Stimulated activated CD8-positive, alpha-beta memory T cell treated with anti-CD3 and anti-CD28 coated beads, Interleukin-7, amount 100 ng/mL, for 1 hour (primary cell): Measurements from ENCODE around the gene AGBL4.

Source experiments
- DNase-seq, 2 donors: peaks; one replicate each; pipeline ENCODE4 v3.0.0-alpha.2; 2020; ENCODE audit warnings: low read depth in 2 of 2

The AGBL4 gene

GRCh38 chr1:48681476-48682305 lies 1342.1 kb downstream of the AGBL4 start:
- no peak for DNase-seq

DNA sequence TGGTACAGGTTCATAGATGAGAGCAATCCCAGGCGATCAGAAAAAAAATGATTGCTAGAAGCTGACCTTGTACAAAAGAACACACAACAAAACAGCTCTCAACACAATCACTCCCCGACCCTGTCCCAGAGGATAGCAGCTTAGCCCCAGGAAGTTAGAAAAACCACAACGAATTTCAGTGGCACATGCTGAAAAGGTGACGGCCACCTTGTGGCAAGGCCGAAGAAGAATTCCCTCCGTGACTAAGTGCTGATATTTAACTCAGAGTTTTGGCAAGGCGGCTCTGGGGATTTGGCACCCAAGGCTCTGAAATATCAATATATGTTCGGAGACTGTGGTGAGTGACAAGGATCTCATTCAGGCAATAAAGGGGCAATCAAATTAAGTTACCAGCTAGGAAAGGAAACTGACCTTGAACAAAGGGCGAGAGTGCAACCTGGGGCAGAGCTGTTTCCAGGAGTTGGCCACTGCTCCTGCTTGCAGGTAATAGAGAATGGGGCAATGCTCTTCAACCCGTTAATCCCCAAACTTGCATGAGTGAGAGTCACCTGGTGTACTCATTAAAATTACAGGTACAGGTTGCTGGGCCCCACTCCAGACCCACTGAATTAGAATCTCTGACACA lies 1343.2 kb downstream of the AGBL4 start:
- no peak for DNase-seq

DNA sequence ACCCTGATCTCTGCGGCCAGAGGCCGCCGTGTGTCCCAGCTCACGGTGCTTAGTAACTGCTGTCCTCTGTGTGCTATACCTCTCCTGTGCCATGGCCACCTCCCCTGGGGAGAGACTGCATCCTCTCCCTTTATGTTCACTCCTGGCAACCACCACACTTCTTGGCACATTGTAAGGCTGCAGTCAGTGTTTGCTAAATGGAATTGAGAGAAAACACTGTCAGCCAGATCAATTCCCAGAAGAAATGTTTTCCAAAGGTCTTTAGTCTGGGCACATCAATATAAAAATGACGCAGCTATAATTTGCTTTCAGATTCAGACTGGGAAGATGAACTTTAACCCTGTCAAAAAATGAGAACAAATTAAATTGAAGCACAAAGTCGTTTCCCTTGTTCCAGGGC lies 1343.9 kb downstream of the AGBL4 start:
- no peak for DNase-seq

DNA sequence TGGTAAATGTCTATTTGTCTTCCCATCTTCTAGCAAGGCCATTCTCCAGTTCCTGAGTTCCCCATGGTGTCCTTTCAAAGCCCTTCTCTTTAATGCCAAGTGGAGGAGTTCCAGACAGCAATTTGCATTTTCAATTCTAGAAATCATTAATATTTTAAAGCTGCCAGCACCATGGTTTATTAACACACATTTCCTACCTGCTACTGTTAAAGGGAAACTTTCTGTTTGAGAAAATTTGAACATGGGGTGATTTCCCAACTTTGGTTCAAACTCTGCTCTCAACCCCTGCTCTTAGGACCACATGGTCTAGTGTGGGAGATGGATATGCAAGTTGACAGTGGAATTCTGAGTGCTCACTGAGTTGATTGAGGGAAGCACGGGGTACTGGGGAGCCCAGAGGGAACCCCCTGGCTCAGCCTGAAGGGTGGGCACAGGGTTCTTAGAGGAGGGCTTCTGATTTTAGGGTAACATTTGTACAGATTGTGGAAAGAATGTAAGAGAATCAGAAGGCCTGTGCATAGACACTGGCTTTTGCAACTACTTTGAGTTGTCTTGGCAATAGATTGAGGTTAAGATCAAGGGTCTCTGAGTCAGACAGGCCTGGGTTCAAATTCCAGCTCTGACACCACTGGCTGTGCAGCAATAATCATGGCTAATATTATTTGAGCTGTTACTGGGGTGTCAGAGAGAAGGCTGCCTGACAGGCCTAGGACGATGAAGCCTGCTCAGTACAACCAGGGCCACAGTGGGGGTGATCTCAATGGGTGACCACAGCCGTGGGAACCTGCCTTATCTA lies 1344.8 kb downstream of the AGBL4 start:
- DNase-seq: no peak

DNA sequence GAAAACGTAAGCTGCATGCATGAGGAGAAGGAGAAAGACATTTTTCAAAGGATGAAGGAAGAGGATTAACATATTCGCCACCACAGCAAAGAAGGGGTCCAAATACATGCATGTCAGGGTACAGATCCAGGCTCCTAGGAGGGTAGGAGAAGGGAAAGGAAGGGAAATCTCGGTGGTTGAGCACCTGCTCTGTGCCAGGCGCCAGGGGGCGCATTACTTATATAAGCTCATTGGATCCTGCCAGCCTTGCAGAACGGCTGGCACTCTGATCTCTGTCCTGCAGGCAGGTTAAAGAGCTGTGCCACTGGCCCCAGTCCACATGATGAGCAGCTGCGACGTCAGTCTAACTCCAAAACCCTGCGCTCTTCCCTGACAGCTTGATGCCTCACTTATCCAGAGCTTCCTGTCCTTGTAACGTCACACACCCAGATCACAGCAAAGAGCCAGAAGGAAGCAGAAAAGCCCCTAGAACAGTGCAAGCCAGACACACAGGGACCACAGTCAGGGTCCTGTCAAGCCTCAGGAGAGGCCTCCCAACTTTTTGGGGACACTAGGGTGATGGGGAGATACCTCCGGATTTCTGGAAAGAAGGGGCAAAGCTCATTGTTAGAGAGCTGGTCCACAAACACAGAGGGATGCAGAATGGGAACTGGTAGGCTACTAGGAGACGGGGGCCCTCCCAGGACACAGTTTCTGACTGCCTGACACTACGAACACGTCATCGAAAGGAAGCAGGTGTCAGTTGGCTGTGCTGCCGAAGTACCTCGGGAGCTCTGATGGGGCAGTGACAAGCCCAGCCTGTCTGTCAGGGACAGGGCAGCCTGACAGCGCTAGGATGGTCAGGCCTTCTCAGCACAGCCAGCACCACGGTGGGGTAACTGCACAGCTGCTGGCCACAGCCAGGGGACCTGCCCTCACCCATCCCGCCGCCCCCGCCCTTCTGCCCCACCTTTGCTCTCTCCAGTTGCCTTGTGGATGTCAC lies 1346.2 kb downstream of the AGBL4 start:
- DNase-seq: peak in 1 of 2 donors; percentile 4

GRCh38 chr1:48676822-48677221 lies 1346.9 kb downstream of the AGBL4 start:
- no peak for DNase-seq

DNA sequence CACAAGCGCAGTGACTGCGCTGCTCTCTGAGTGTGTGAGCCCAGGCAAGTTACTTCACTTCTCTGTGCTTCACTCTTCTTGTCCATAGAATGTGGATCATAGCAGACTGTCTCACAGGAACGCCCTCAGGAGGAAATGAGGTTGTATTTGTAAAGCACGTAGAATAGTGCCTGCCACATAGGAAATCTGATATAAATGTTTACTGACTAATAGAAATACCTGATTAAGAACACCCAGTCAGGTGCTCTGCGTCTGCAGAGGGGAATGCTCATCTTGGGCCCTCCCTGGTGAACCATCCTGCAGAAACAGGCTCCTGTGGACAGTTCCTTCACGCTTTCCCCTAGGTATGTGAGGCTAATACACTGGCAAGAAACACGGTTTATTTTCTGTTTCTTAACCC lies 1347.4 kb downstream of the AGBL4 start:
- no peak for DNase-seq

- no peak for DNase-seq
These were observed 1348.5 kb downstream of the AGBL4 start for GRCh38 chr1:48675251-48675650.

GRCh38 chr1:48674641-48675040 lies 1349.1 kb downstream of the AGBL4 start:
- no peak for DNase-seq

DNA sequence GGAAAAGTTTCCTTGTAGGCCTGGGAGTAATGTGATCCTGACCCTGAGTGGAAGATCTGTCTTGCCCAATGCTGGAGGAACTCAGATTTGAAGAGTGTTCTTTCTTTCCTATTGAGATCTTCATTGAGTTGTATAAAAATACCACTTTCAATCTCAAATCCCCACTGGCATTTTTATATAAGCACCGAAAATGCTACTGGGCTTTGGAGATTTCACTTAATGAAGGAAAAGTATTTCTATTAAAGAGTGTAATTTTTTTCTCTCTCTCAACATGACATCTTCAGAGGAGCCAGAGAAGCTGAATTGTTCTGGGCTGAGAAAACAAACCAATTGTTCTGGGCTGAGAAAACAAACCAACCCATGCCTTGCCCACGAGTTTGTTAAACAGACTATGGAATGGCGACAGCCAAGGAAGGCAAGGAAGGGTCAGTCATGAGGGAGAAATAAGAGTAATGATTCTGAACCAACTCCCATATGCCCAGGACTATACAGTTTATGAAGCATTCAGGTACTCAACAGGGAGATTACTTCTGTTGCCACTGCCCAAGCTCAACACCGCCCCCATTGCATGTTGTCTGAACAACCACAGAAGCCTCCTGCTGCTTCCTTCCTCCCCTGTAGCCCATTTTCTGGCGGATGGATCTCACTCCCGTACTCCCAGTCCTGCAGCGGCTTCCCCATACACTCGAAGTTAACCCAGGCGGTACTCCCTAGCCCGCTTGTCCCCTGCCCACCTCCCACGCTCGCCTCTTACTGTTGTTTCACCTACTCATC lies 1350.2 kb downstream of the AGBL4 start:
- no peak for DNase-seq

DNA sequence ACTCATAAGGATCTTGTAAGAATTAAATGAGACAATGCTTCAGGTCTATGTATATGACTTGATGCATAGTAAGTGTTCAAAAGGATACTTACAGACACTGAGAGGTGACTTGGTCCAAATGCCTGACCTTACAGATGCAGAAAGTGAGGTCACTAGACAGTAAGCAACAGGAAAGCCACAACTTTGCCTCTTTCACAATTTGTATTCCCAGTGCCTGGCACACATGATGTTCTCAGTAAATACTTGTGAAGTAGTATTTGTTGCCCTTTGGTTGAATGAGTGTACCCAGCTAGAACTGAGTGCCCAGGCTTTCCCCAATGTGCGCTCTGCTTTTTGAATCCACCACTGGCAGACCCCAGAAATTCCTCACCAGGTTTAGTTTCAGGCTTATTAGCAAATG lies 1352.2 kb downstream of the AGBL4 start:
- no peak for DNase-seq

DNA sequence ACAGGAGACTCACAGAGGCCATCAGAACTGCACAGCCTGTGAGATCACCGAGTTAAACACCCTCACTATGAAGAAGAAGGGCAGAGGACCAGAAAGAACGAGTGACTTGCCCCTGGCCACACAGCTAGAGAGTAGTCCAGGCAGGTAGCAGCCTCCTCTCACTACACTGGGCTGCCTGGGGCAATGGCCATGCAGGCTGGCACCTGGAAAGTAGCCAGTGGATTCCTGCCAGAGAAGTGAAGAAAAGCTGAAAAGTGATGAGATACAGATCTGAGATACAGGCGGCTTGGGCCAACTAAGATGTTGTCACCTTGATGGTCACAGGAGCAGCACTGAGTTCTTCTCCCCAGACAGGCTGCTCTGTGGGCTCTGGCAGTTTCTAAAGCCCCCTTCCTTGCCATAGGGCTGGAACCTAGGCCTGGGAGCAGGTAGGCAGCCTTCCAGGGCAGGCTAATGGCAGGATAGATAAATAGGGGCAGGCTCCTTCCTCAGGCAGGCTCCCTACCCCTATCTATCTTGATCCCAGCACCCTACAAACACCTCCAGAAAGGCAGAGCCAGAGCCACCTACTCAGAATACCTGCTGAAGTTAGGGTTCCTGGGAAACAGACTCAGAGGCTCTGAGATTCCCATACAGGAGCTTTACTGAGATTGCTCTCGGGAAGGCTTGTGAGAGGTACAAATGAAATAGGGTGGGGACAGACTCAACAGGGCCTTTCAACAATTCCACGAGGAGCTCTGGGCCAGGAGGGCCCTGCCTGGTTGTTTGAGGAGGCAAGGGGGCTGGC lies 1353.3 kb downstream of the AGBL4 start:
- no peak for DNase-seq

DNA sequence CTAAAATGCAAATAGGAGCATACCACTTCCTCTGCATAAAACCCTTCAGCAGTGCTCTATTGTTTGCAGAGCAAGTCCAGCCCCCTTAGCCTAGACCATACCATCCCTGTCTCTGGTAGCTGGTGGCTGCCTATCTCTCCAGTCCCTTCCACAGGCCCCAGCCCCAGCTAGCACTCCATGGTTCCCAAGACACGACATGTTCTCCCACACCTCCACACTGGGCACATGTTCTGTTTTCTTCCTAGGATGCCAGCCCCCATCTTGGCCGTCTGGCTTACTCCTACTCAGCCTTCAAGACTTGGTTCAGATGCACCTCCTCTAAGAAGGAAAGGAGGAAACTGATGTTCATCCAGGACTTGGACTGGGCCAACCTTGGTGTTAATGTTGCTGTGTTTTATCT lies 1355.4 kb downstream of the AGBL4 start:
- no peak for DNase-seq

- DNase-seq: no peak
These were observed 1356.0 kb downstream of the AGBL4 start for GRCh38 chr1:48667782-48668181.

GRCh38 chr1:48665708-48666407 lies 1357.9 kb downstream of the AGBL4 start:
- DNase-seq: no peak

- no peak for DNase-seq
These were observed 1361.9 kb downstream of the AGBL4 start for GRCh38 chr1:48661726-48662463.

DNA sequence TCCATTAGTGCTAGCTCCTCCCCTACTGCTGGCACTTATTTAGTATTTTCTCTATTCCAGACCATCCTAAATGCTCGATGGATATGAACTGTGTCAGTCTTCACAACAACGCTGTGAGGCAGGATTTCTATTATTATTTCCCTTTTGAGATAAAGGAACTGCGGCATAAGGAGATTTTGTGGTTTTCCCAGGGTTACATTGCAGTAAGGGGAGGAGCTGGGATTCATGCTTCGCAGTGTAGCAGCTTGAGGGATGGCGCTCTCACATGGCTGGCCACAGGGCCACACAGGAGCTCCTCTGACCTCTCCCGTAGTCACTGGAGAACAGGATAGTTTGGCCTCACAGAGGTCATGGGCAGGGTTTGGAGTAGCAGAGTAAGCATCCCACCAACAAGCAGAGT lies 1364.0 kb downstream of the AGBL4 start:
- no peak for DNase-seq

- DNase-seq: no peak
These were observed 1366.3 kb downstream of the AGBL4 start for GRCh38 chr1:48657413-48657812.
